OCI-LY3 (cell line): ENCODE results near the gene TXNDC9.
"Not testable (repeated sequence)": the region's sequence is repeated elsewhere in the genome, so short reads cannot be mapped to it uniquely, and the experiment has no call there.

ENCODE experiments used
- H2AFZ ChIP-seq: fragments of 200-600, 300-600 bp; shearing (Covaris generic); 2 replicates; pipeline ENCODE4 v1.6.0; 2014; ENCODE audit warnings: antibody characterized with exemption, low read depth, low read length
- H3K27ac ChIP-seq: fragments of 200-600, 300-600 bp; sonication (generic); 2 replicates; pipeline ENCODE4 v1.5.1; 2014; ENCODE audit warnings: mild to moderate bottlenecking, low read length, moderate library complexity, mixed read lengths
- H3K27me3 ChIP-seq: fragments of 200-600, 300-600 bp; sonication (generic); 2 replicates; pipeline ENCODE4 v1.6.1; 2014; ENCODE audit warnings: low read depth, low read length, mixed read lengths
- H3K36me3 ChIP-seq: fragments of 200-600, 300-600 bp; sonication (generic); replicated peaks from 2 replicates; pipeline ENCODE3; 2014; ENCODE audit warnings: low read depth, low read length, mixed read lengths
- H3K4me1 ChIP-seq: fragments of 300-600, 200-600 bp; sonication (generic); 2 replicates; pipeline ENCODE4 v1.6.1; 2014; ENCODE audit warnings: low read length, mixed read lengths
- H3K4me2 ChIP-seq: fragments of 200-600, 300-600 bp; sonication (generic); 2 replicates; pipeline ENCODE4 v1.6.1; 2014; ENCODE audit warnings: low read length, mixed read lengths
- H3K4me3 ChIP-seq: fragments of 300-600, 200-600 bp; sonication (generic); 2 replicates; pipeline ENCODE4 v1.5.1; 2014; ENCODE audit warnings: antibody characterized with exemption, mild to moderate bottlenecking, low read length, moderate library complexity
- H3K79me2 ChIP-seq: fragments of 300-600, 200-600 bp; shearing (Covaris generic); 2 replicates; pipeline ENCODE4 v1.6.1; 2014; ENCODE audit warnings: mild to moderate bottlenecking, low read length, mixed read lengths
- H3K9ac ChIP-seq: fragments of 300-600, 200-600 bp; shearing (Covaris generic); 2 replicates; pipeline ENCODE4 v1.6.0; 2014; ENCODE audit warnings: mild to moderate bottlenecking, low read length, moderate library complexity
- H3K9me3 ChIP-seq: fragments of 200-600, 300-600 bp; shearing (Covaris generic); 2 replicates; pipeline ENCODE4 v1.6.1; 2014; ENCODE audit warnings: low read length, mixed read lengths; ENCODE audit not compliant: insufficient read depth
- H4K20me1 ChIP-seq: fragments of 200-600, 300-600 bp; sonication (generic); 2 replicates; pipeline ENCODE4 v1.6.1; 2016; ENCODE audit warnings: low read length, mixed read lengths; ENCODE audit not compliant: insufficient read depth
- CTCF ChIP-seq: fragments of 200-600, 300-600 bp; sonication (generic); IDR thresholded peaks from 2 replicates; pipeline ENCODE4 v1.5.1; 2014; ENCODE audit warnings: antibody characterized with exemption, low read length, low read depth
- EZH2phosphoT487 ChIP-seq: fragments of 200-600 bp; shearing (Covaris generic); IDR thresholded peaks from 2 replicates; pipeline ENCODE4 v1.6.1; 2018; ENCODE audit warnings: antibody characterized with exemption, mixed run types, low read depth

TXNDC9 gene

GRCh38 chr2:99377879-99378278, 41.7 kb upstream of the TXNDC9 start:
- H3K27ac ChIP-seq, result peak overlapping the region; percentile 16; the same call in 1 of the 2 replicates
- no peak overlapping the region for H3K4me3 ChIP-seq
- H4K20me1 ChIP-seq, result 0 out of 2 replicates have a peak, but pooled peaks cover 6% of the 10 kb centered on the region
- no peaks in the 10 kb centered on the region for H3K79me2 ChIP-seq
- H3K4me2 ChIP-seq, result peak overlapping the region; percentile 9; the same call in 1 of the 2 replicates
- H3K4me1 ChIP-seq, result peaks cover 24% of the 10 kb centered on the region
- H3K9me3 ChIP-seq, result no peaks in the 10 kb centered on the region; the same call in 1 of the 2 replicates
- no peaks in the 10 kb centered on the region for H3K27me3 ChIP-seq
- TF ChIP-seq CTCF (no peak), EZH2phosphoT487 (no peak)
- no peak overlapping the region for H2AFZ ChIP-seq
- H3K36me3 ChIP-seq, result peaks cover 60% of the 10 kb centered on the region
- no peak overlapping the region for H3K9ac ChIP-seq

GRCh38 chr2:99376254-99376864, 40.2 kb upstream of the TXNDC9 start:
- no peaks in the 10 kb centered on the region for H3K27me3 ChIP-seq
- H3K36me3 ChIP-seq, result peaks cover 58% of the 10 kb centered on the region
- H4K20me1 ChIP-seq, result 0 out of 2 replicates have a peak, but pooled peaks cover 6% of the 10 kb centered on the region
- no peaks in the 10 kb centered on the region for H3K79me2 ChIP-seq
- H3K4me2 ChIP-seq, result no peak overlapping the region
- no peak overlapping the region for H3K4me3 ChIP-seq
- H3K9ac ChIP-seq, result no peak overlapping the region
- H2AFZ ChIP-seq, result no peak overlapping the region
- H3K9me3 ChIP-seq, result no peaks in the 10 kb centered on the region; the same call in 1 of the 2 replicates
- H3K4me1 ChIP-seq, result peaks cover 24% of the 10 kb centered on the region
- H3K27ac ChIP-seq, result no peak overlapping the region
- TF ChIP-seq EZH2phosphoT487, result no peak
- no peak for TF ChIP-seq CTCF

- no peaks in the 10 kb centered on the region for H4K20me1 ChIP-seq
- H3K9me3 ChIP-seq, result no peaks in the 10 kb centered on the region; the same call in 1 of the 2 replicates
- H3K4me1 ChIP-seq, result peaks cover 13% of the 10 kb centered on the region
- TF ChIP-seq CTCF (no peak), EZH2phosphoT487 (no peak)
- no peaks in the 10 kb centered on the region for H3K27me3 ChIP-seq
- H3K9ac ChIP-seq, result no peak overlapping the region
- H2AFZ ChIP-seq, result no peak overlapping the region
- no peak overlapping the region for H3K4me3 ChIP-seq
- H3K4me2 ChIP-seq, result no peak overlapping the region
- H3K27ac ChIP-seq, result no peak overlapping the region
- peaks cover 60% of the 10 kb centered on the region for H3K36me3 ChIP-seq
- H3K79me2 ChIP-seq, result no peaks in the 10 kb centered on the region
Measured at GRCh38 chr2:99374747-99375146, 38.6 kb upstream of the TXNDC9 start.

- Histone ChIP-seq H3K9ac (no peak overlapping the region), H3K27me3 (no peaks in the 10 kb centered on the region), H3K4me1 (peaks cover 10% of the 10 kb centered on the region), H3K4me3 (no peak overlapping the region), H3K9me3 (no peaks in the 10 kb centered on the region; the same call in 1 of the 2 replicates), H3K79me2 (no peaks in the 10 kb centered on the region), H3K36me3 (peaks cover 59% of the 10 kb centered on the region), H3K4me2 (no peak overlapping the region), H3K27ac (no peak overlapping the region), H2AFZ (no peak overlapping the region), H4K20me1 (no peaks in the 10 kb centered on the region)
- TF ChIP-seq EZH2phosphoT487 (no peak), CTCF (no peak)
Measured at GRCh38 chr2:99373144-99373543, 37.0 kb upstream of the TXNDC9 start.

GRCh38 chr2:99368854-99369253, 32.7 kb upstream of the TXNDC9 start:
- H2AFZ ChIP-seq, H3K27ac ChIP-seq, H3K79me2 ChIP-seq, H3K9me3 ChIP-seq, H3K9ac ChIP-seq, H3K4me3 ChIP-seq, H3K4me2 ChIP-seq, H4K20me1 ChIP-seq, H3K4me1 ChIP-seq, H3K27me3 ChIP-seq: not testable (repeated sequence)
- H3K36me3 ChIP-seq, result peaks cover 73% of the 10 kb centered on the region
